LNCAP (cell line): Measurements from ENCODE around the gene CDC45.

ENCODE experiments used
- TF ChIP-seq, protein P1 (sequence below): fragments of 450-650 bp; IDR thresholded peaks from 2 replicates; pipeline ENCODE4 v1.5.1; 2017; ENCODE audit warnings: mild to moderate bottlenecking

CDC45 gene

GRCh38 chr22:19497245-19497644, 17.5 kb downstream of the CDC45 start:
- TF ChIP-seq, protein P1, sequence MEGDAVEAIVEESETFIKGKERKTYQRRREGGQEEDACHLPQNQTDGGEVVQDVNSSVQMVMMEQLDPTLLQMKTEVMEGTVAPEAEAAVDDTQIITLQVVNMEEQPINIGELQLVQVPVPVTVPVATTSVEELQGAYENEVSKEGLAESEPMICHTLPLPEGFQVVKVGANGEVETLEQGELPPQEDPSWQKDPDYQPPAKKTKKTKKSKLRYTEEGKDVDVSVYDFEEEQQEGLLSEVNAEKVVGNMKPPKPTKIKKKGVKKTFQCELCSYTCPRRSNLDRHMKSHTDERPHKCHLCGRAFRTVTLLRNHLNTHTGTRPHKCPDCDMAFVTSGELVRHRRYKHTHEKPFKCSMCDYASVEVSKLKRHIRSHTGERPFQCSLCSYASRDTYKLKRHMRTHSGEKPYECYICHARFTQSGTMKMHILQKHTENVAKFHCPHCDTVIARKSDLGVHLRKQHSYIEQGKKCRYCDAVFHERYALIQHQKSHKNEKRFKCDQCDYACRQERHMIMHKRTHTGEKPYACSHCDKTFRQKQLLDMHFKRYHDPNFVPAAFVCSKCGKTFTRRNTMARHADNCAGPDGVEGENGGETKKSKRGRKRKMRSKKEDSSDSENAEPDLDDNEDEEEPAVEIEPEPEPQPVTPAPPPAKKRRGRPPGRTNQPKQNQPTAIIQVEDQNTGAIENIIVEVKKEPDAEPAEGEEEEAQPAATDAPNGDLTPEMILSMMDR = no peak

GRCh38 chr22:19498154-19498865, 18.6 kb downstream of the CDC45 start:
- TF ChIP-seq, protein P1 = no peak

- TF ChIP-seq, protein P1 = no peak
These were observed 19.1 kb downstream of the CDC45 start for GRCh38 chr22:19498866-19499190.

GRCh38 chr22:19499236-19499879, 19.6 kb downstream of the CDC45 start:
- TF ChIP-seq, protein P1 = no peak

DNA sequence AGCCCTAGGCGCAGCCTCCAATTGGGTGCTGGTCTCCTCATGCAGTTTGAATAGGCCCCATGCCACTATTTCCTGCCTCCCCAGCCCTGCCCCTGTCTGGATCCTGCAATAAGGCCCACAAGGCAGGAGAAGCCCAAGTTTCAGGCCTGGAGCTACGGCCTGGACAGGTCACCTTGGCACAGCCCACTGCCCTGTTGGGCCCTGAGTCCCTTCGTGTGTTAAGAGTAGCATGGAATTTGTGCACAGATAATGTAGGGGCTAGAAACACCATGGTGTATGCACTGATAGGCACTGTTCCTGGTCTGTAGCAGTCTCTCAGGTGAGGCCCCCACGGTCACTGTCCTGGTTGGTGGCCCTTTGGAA, 20.1 kb downstream of the CDC45 start:
- TF ChIP-seq, protein P1 = no peak

- TF ChIP-seq, protein P1 = no peak
These were observed 22.3 kb downstream of the CDC45 start for GRCh38 chr22:19501897-19502447.

DNA sequence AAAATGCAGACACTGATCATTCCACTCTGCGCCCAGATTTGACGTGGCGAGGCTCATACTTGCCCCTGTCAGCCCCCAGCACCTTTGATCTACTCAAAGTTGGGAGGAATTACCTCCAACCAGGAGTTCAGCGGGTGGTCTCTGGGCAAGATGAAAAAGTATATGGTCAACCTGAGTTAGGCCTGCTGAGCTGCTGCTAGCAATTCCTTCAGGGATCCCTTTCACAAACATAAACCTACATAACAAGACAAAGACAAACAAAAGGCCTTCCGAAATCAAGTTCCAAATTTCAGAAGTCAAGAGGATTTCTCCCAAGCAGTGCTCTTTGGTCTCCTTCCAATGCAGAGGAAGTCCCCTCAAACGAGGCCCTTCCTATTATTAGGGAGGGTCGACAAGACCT, 23.6 kb downstream of the CDC45 start:
- TF ChIP-seq, protein P1 = no peak
